ENCODE measurements around the gene INO80.

- TF ChIP-seq, protein P1, sequence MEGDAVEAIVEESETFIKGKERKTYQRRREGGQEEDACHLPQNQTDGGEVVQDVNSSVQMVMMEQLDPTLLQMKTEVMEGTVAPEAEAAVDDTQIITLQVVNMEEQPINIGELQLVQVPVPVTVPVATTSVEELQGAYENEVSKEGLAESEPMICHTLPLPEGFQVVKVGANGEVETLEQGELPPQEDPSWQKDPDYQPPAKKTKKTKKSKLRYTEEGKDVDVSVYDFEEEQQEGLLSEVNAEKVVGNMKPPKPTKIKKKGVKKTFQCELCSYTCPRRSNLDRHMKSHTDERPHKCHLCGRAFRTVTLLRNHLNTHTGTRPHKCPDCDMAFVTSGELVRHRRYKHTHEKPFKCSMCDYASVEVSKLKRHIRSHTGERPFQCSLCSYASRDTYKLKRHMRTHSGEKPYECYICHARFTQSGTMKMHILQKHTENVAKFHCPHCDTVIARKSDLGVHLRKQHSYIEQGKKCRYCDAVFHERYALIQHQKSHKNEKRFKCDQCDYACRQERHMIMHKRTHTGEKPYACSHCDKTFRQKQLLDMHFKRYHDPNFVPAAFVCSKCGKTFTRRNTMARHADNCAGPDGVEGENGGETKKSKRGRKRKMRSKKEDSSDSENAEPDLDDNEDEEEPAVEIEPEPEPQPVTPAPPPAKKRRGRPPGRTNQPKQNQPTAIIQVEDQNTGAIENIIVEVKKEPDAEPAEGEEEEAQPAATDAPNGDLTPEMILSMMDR (conservative IDR thresholded peaks at IDR 0.05): no peak
- no peak for TF ChIP-seq ZFX (IDR thresholded peaks at IDR 0.05)
Observed at GRCh38 chr15:40936709-40937666, 179.1 kb downstream of the INO80 start.

Data from C4-2B (cell line).